Lung (tissue), 12 donors: ENCODE measurements around the gene SLC8B1. TPM values are rescaled to one million over a fixed set of nuclear protein-coding genes. Genes with fewer than 3 reads are reported as not detected.

Experiments used
- ATAC-seq: fragments of 200-7000 bp; cut with Tn5 transposase; one replicate; pipeline ENCODE4 v1.9.1; 2020; ENCODE audit warnings: moderate number of reproducible peaks; ENCODE audit not compliant: insufficient read depth, low FRiP score
- DNase-seq, 3 donors: peaks; one replicate each; pipeline ENCODE4 v3.0.0-alpha.2; 2013 to 2017
- H3K27ac ChIP-seq, 2 donors: one replicate each; pipeline ENCODE4 v1.5.1; 2013; ENCODE audit warnings: mild to moderate bottlenecking in 2 of 2, moderate library complexity in 2 of 2, control low read depth in 1 of 2, inconsistent platforms in 1 of 2, low read depth in 1 of 2, low read length in 1 of 2
- H3K27me3 ChIP-seq, 3 donors: one replicate each; pipeline ENCODE4 v1.5.1; 2013; ENCODE audit warnings: low read length in 2 of 3; ENCODE audit not compliant: control insufficient read depth in 3 of 3, insufficient read depth in 3 of 3
- H3K36me3 ChIP-seq, 4 donors: one replicate each; pipeline ENCODE4 v1.5.1; 2013; ENCODE audit warnings: low read length in 4 of 4, mild to moderate bottlenecking in 1 of 4, moderate library complexity in 1 of 4; ENCODE audit not compliant: control insufficient read depth in 4 of 4, insufficient read depth in 4 of 4
- H3K4me1 ChIP-seq, 5 donors: one replicate each; pipeline ENCODE4 v1.5.1; 2013; ENCODE audit warnings: low read length in 5 of 5, mild to moderate bottlenecking in 2 of 5, moderate library complexity in 1 of 5; ENCODE audit not compliant: control insufficient read depth in 5 of 5, insufficient read depth in 5 of 5
- H3K4me3 ChIP-seq: one replicate; pipeline ENCODE4 v1.5.1; 2013; ENCODE audit warnings: mild to moderate bottlenecking, control low read depth, moderate library complexity
- H3K9ac ChIP-seq, 2 donors: one replicate each; pipeline ENCODE4 v1.5.1; 2013; ENCODE audit warnings: low read length in 2 of 2, control low read depth in 1 of 2; ENCODE audit not compliant: insufficient read depth in 1 of 2
- H3K9me3 ChIP-seq, 4 donors: one replicate each; pipeline ENCODE4 v1.5.1; 2013; ENCODE audit warnings: low read length in 3 of 4, mild to moderate bottlenecking in 1 of 4, moderate library complexity in 1 of 4; ENCODE audit not compliant: control insufficient read depth in 4 of 4, insufficient read depth in 3 of 4
- WGBS, 2 donors: extraction: QIAGEN DNeasy Blood & Tissue Kit; methylation state at CpG; one replicate each; pipeline ENCODE4 v1.1.7; 2013; 5-methylcytosine and 5-hydroxymethylcytosine counted together
- polyA plus RNA-seq, 2 donors: library from polyadenylated mRNA; stranded (reverse); fragments of 200-250 nt; gene quantifications; one replicate each; pipeline ENCODE4 v1.2.1, GENCODE V29; 2013
- total RNA-seq, 2 donors: library from RNA; depleted of rRNA in 1 of 2; stranded (reverse); fragments of >200 nt in 1 of 2; gene quantifications; one replicate each; pipeline ENCODE4 v1.2.1, GENCODE V29; 2014 to 2021
- TF ChIP-seq, protein P1 (sequence below): IDR thresholded peaks from 2 replicates; pipeline ENCODE4 v1.5.1; 2012; ENCODE audit warnings: mild to moderate bottlenecking; ENCODE audit errors: control extremely low read depth, extremely low read depth
- donor health status: control.
- donor health status: control.
- donor health status: Bipolar disorder and iron deficiency.
- donor health status: healthy.
- donor health status: DM: yes; HTN: yes; CAD: no.

SLC8B1 gene
- total and polyA plus RNA-seq, 4 donors = 21.8 to 44.8 (median 32.1) TPM

DNA sequence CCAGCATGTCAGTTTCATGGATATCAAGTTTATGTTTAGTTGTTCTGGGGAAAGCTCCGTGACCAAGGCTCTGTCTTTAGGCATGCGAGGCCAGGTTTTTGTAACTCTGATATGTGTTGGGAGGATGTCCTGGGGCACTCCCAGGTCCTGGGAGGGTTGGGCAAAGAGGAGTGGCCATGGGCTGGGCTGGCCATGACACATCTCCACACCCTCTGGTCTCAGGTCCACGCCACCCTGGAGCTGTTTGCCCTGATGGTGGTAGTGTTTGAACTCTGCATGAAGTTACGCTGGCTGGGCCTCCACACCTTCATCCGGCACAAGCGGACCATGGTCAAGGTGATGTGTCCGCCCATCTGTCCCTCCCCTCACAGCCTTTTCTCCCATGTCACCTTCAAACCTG is 67.3 kb downstream of the SLC8B1 start:
- Histone ChIP-seq H3K27me3 (no peaks in the 10 kb centered on the region), H3K4me3 (no peak overlapping the region), H3K9me3 (no peaks in the 10 kb centered on the region), H3K36me3 (peaks cover 0 to 38% (median 15%) of the 10 kb centered on the region in 4 donors), H3K27ac (no peak overlapping the region), H3K9ac (no peak overlapping the region), H3K4me1 (peaks cover 0 to 14% (median 3%) of the 10 kb centered on the region in 5 donors)
- TF ChIP-seq, protein P1, sequence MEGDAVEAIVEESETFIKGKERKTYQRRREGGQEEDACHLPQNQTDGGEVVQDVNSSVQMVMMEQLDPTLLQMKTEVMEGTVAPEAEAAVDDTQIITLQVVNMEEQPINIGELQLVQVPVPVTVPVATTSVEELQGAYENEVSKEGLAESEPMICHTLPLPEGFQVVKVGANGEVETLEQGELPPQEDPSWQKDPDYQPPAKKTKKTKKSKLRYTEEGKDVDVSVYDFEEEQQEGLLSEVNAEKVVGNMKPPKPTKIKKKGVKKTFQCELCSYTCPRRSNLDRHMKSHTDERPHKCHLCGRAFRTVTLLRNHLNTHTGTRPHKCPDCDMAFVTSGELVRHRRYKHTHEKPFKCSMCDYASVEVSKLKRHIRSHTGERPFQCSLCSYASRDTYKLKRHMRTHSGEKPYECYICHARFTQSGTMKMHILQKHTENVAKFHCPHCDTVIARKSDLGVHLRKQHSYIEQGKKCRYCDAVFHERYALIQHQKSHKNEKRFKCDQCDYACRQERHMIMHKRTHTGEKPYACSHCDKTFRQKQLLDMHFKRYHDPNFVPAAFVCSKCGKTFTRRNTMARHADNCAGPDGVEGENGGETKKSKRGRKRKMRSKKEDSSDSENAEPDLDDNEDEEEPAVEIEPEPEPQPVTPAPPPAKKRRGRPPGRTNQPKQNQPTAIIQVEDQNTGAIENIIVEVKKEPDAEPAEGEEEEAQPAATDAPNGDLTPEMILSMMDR = no peak
- no peak for DNase-seq
- ATAC-seq = no peak
- 98% methylated on average over 7 of the region's 7 CpGs for WGBS, 2 donors

DNA sequence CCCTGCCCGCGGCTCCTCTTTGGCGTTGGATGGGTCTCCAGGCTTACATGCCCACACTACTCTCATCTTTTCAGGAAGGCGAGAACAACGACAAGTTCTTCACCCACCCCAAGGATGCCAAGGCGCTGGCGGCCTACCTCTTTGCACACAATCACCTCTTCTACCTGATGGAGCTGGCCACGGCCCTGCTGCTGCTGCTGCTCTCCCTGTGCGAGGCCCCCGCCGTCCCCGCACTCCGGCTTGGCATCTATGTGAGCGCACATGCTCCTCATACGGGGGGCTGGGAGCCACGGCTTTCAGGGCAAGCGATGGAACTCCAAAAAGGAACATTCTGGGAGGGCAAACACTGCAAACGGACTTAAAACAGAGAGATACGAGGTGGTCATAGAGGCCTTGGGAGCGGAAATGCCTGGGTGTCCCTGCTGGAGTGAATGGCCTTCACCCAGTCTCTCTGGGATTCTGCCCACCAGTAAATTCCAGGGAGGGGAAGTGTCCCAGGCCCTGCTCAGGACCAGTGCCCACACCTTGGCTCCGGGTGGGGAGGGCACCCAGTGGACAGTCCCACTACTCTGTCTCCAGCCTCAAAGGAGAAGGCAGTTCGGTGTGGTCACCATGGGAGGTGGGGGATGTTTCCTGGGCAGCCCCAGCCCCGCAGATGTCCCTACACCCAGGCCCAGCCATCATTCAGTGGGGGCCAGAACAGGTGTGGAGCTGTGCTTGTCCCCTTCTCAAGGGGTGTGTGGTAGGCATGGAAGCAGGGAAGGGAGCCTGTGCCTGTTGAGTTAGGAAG is 68.6 kb downstream of the SLC8B1 start:
- 96 to 98% methylated on average over 23 of the region's 23 CpGs for WGBS, 2 donors
- TF ChIP-seq, protein P1 = no peak
- no peak overlapping the region for H3K4me3 ChIP-seq
- H3K36me3 ChIP-seq = peaks cover 0 to 36% (median 17%) of the 10 kb centered on the region in 4 donors
- no peak for ATAC-seq
- no peaks in the 10 kb centered on the region for H3K9me3 ChIP-seq
- no peaks in the 10 kb centered on the region for H3K27me3 ChIP-seq
- no peak overlapping the region for H3K9ac ChIP-seq
- H3K4me1 ChIP-seq = peaks cover 0 to 11% (median 2%) of the 10 kb centered on the region in 5 donors
- DNase-seq = no peak
- no peak overlapping the region for H3K27ac ChIP-seq

DNA sequence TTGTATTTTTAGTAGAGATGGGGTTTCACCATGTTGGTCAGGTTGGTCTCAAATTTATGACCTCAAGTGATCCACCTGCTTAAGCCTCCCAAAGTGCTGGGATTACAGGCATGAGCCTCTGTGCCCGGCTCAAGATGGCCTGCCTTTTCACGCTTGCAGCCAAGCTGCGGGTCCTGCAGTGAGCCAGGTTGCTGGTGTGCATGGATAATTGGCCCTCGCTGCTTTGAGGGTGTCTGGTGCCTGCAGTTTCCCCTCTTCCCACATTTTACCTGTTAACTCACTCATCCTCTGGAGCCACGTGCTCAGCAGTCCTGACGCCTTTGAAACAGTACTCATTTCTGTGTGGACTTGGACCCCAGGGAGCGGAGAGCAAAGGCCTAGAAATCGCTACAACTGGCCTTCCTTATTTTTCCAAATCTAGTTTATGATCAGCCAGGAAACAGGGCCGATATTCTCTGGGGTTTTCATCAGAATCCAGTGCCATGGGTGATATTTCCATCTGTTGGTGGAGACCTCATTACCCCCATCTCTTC is 71.4 kb downstream of the SLC8B1 start:
- ATAC-seq = no peak
- Histone ChIP-seq H3K9me3 (no peaks in the 10 kb centered on the region), H3K4me1 (peaks cover 0 to 32% (median 16%) of the 10 kb centered on the region in 5 donors), H3K9ac (no peak overlapping the region), H3K27me3 (no peaks in the 10 kb centered on the region), H3K27ac (peak overlapping the region in 1 of 2 donors; percentile 64), H3K36me3 (peaks cover 0 to 24% (median 10%) of the 10 kb centered on the region in 4 donors), H3K4me3 (no peak overlapping the region)
- no peak for DNase-seq
- WGBS, 2 donors = 97% methylated on average over 9 of the region's 9 CpGs
- TF ChIP-seq, protein P1 = no peak
